ENCODE results near the gene MT1A.

MT1A gene

DNA sequence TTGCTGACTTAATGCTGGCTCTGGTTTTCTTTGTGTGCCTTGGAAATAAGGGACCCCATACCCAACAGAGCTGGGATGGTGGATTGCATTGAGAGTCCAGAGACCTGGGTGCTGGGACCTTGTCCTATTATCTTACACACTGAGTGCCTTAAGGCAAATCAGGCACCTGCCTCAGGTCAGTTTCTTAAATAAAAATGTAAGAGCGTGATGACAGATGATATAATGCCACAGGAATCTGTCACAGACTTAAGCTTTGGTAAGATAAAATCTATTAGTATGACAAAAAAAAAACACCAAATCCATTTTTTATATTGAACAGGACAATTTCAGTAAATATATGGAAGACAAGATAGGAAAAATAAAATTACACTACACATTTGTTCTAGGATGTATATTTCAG is 1.6 kb downstream of the MT1A start:
- no peaks in the 10 kb centered on the region for H3K36me3 ChIP-seq (ENCODE audit: insufficient read depth, low read length)
- no peak overlapping the region for H3K27ac ChIP-seq
- DNase-seq (ENCODE audit: low read depth, low spot score), result no peak
- H3K9ac ChIP-seq (ENCODE audit: insufficient read length), result no peak overlapping the region
- H3K4me3 ChIP-seq, result no peak overlapping the region
- TF ChIP-seq FOXP2 (optimal IDR thresholded peaks at IDR 0.05; ENCODE audit: control extremely low read depth, extremely low read length, insufficient read depth), result no peak
- TF ChIP-seq EZH2 (IDR thresholded peaks at IDR 0.05), result no peak
- no peak for TF ChIP-seq POLR2AphosphoS5 (IDR thresholded peaks at IDR 0.05; ENCODE audit: borderline replicate concordance, low read depth, low read length)
- no peaks in the 10 kb centered on the region for H3K9me3 ChIP-seq (ENCODE audit: low read depth, low read length)

DNA sequence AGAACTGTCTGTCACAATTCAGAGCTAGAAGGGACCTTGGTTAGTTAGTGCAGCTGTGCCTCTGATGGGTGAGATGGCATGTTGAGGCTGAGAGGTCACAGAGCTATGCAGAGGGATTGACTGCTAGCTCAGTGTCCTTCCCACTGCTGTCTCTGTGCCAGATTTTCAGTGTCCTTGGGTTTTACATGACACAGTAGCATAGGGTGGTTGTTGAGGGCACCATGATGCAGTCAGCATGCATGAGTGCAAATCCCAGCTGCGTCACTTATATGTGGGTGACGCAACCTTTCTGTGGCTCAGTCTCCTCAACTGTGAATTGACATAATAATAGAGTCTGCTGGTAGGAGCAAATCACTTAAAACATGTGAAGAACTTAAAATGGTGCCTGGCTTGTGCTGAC is 2.7 kb downstream of the MT1A start:
- H3K36me3 ChIP-seq (ENCODE audit: insufficient read depth, low read length), result no peaks in the 10 kb centered on the region
- H3K9ac ChIP-seq (ENCODE audit: insufficient read length), result no peak overlapping the region
- H3K4me3 ChIP-seq, result no peak overlapping the region
- no peak overlapping the region for H3K27ac ChIP-seq
- DNase-seq (ENCODE audit: low read depth, low spot score), result no peak
- no peaks in the 10 kb centered on the region for H3K9me3 ChIP-seq (ENCODE audit: low read depth, low read length)
- TF ChIP-seq FOXP2 (optimal IDR thresholded peaks at IDR 0.05; ENCODE audit: control extremely low read depth, extremely low read length, insufficient read depth) (no peak), EZH2 (IDR thresholded peaks at IDR 0.05) (no peak), POLR2AphosphoS5 (IDR thresholded peaks at IDR 0.05; ENCODE audit: borderline replicate concordance, low read depth, low read length) (no peak)

DNA sequence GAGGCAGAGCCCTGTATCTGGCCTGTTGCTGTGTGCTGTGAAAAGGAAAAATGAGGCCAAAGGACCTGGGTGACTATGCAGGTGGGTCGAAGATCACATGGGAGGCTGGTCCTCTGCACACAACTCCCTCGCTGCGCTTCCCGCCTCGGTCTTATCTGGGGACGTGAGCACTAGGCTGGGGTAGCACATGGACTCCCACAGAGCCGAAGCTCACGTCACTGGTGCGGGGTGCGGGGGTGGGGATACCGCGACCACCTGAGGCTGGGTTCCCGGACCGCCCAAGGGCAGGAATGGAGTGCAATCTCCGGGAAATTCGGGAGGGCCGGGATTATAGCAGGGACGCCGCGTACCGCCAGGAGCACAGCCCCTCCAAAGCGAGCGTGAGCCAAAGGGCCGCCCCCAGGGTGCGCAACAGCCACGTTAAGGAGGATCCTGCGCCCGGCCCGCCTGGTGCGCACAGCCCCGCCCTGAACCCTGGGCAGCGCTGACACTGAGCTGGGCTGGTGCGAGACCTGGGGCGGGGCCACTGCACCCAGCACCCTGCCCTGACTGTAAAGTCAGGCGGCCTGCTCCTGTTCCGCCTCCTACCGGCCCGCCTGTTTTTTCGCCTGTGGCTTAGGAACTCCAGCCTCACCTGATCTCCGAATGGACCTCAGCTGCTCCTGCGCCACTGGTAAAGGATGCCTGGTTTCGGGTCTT is 4.8 kb downstream of the MT1A start:
- no peak overlapping the region for H3K9ac ChIP-seq (ENCODE audit: insufficient read length)
- no peak for TF ChIP-seq FOXP2 (optimal IDR thresholded peaks at IDR 0.05; ENCODE audit: control extremely low read depth, extremely low read length, insufficient read depth)
- TF ChIP-seq EZH2 (IDR thresholded peaks at IDR 0.05), result no peak
- TF ChIP-seq POLR2AphosphoS5 (IDR thresholded peaks at IDR 0.05; ENCODE audit: borderline replicate concordance, low read depth, low read length), result no peak
- no peaks in the 10 kb centered on the region for H3K36me3 ChIP-seq (ENCODE audit: insufficient read depth, low read length)
- no peak overlapping the region for H3K4me3 ChIP-seq
- no peak overlapping the region for H3K27ac ChIP-seq
- no peaks in the 10 kb centered on the region for H3K9me3 ChIP-seq (ENCODE audit: low read depth, low read length)
- DNase-seq (ENCODE audit: low read depth, low spot score), result no peak

DNA sequence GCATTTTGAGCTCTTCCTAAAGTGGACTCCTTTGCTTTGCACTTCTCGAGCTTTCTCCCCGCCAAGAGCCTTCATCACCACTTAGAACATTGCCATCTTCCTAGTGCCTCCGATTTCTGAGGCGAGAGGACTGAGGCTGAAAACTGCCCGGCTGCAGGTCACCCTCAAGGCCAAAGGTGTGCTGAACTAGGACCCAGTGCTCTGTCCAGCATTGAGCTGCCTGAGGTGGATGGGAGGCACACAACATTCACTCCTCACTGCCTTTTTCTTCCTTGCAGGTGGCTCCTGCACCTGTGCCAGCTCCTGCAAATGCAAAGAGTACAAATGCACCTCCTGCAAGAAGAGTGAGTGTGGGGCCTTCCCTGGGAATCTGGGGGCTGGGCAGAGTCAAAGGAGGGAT is 5.4 kb downstream of the MT1A start:
- no peak for DNase-seq (ENCODE audit: low read depth, low spot score)
- H3K27ac ChIP-seq, result no peak overlapping the region
- H3K36me3 ChIP-seq (ENCODE audit: insufficient read depth, low read length), result no peaks in the 10 kb centered on the region
- H3K9me3 ChIP-seq (ENCODE audit: low read depth, low read length), result no peaks in the 10 kb centered on the region
- H3K4me3 ChIP-seq, result no peak overlapping the region
- no peak overlapping the region for H3K9ac ChIP-seq (ENCODE audit: insufficient read length)
- TF ChIP-seq EZH2 (IDR thresholded peaks at IDR 0.05) (no peak), POLR2AphosphoS5 (IDR thresholded peaks at IDR 0.05; ENCODE audit: borderline replicate concordance, low read depth, low read length) (no peak), FOXP2 (optimal IDR thresholded peaks at IDR 0.05; ENCODE audit: control extremely low read depth, extremely low read length, insufficient read depth) (no peak)

DNA sequence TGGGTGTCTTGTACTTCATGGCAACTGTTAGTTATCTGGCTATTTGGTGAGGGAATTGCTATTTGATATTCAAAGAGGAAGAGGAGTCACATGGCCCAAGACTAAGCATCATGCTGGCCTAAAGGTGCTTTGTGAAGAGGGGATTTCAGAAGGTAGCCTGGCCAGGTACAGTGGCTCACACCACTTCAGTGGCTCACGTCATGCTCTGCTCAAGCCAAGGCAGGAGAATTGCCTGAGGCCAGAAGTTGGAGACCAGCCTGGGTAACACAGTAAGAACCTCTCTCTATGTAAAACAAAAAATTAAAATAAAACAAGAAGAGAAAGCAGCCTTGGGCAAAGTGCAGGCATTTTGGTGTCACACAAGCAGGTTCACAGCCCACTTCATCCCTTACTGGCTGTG is 6.8 kb downstream of the MT1A start:
- no peaks in the 10 kb centered on the region for H3K9me3 ChIP-seq (ENCODE audit: low read depth, low read length)
- no peak overlapping the region for H3K27ac ChIP-seq
- H3K9ac ChIP-seq (ENCODE audit: insufficient read length), result no peak overlapping the region
- no peaks in the 10 kb centered on the region for H3K36me3 ChIP-seq (ENCODE audit: insufficient read depth, low read length)
- no peak for DNase-seq (ENCODE audit: low read depth, low spot score)
- H3K4me3 ChIP-seq, result no peak overlapping the region
- TF ChIP-seq FOXP2 (optimal IDR thresholded peaks at IDR 0.05; ENCODE audit: control extremely low read depth, extremely low read length, insufficient read depth) (no peak), EZH2 (IDR thresholded peaks at IDR 0.05) (no peak), POLR2AphosphoS5 (IDR thresholded peaks at IDR 0.05; ENCODE audit: borderline replicate concordance, low read depth, low read length) (no peak)

DNA sequence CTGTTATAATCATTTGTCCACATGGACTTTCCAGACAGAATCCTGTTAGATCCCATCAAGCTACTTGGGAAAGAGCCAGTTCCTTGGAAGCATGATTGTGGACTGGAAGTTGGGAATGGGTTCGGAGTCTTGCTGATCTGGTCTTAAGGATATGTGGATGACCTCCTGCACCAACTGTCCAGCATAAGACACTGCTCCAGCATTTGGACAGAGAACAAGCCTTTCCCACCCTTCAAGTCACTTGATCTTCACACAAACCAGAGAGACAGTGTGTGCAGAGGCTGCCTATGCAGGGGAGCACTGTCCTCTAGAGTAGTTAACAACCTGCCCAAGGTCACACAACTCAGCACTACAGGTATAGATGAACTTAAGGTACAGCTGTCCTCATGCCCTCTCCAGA is 7.4 kb downstream of the MT1A start:
- no peak overlapping the region for H3K27ac ChIP-seq
- no peak overlapping the region for H3K4me3 ChIP-seq
- H3K9ac ChIP-seq (ENCODE audit: insufficient read length), result no peak overlapping the region
- DNase-seq (ENCODE audit: low read depth, low spot score), result no peak
- TF ChIP-seq POLR2AphosphoS5 (IDR thresholded peaks at IDR 0.05; ENCODE audit: borderline replicate concordance, low read depth, low read length), result no peak
- TF ChIP-seq FOXP2 (optimal IDR thresholded peaks at IDR 0.05; ENCODE audit: control extremely low read depth, extremely low read length, insufficient read depth), result no peak
- TF ChIP-seq EZH2 (IDR thresholded peaks at IDR 0.05), result no peak
- H3K36me3 ChIP-seq (ENCODE audit: insufficient read depth, low read length), result no peaks in the 10 kb centered on the region
- no peaks in the 10 kb centered on the region for H3K9me3 ChIP-seq (ENCODE audit: low read depth, low read length)

DNA sequence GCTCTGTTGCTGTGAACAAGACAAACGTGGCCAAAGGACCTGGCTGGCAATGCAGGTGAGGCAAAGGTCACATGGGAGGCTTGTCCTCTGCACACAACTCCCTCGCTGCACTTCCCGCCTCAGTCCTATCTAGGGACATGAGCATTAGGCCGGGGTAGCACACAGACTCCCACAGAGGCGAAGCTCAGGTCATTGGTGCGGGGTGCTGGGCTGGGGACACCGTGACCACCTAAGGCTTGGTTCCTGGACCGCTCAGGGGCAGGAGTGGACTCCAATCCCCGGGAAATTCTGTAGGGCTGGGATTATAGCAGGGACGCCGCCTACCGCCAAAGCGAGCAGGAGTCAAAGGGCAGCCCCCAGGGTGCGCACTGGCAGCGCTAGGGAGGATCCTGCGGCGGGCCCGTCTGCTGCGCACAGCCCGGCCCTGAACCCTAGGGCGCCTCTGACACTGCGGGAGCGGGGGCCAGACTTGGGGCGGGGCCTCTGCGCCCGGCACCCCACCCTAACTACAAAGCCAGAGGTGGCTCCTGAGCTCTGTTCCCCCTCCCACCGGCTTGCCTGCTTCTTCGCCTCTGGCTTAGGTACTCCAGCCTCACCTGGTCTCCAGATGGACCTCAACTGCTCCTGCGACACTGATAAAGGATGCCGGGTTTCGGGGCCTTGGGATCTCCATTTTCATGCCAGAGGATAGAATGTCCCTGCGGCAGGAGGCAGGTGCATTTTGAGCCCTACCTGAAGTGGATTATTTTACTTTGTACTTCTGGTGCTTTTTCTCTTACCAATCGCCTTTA is 9.4 kb downstream of the MT1A start:
- Histone ChIP-seq H3K4me3 (no peak overlapping the region), H3K9me3 (ENCODE audit: low read depth, low read length) (no peaks in the 10 kb centered on the region)

DNA sequence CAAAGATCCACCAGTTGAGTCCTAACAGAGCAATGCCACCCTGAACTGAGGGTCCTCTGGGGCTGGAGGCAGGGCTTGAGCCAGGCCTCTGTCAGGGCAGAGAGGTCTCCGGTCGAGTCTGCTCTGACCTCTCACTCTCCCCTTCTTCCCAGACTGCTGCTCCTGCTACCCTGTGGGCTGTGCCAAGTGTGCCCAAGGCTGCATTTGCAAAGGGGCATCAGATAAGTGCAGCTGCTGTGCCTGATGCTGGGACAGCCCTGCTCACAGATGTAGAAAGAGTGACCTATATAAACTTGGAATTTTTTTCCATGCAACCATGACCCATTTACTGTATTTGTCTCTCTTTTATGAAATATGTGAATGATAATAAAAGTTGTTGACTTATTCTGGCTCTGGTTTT is 10.8 kb downstream of the MT1A start:
- no peak for DNase-seq (ENCODE audit: low read depth, low spot score)
- Histone ChIP-seq H3K9ac (ENCODE audit: insufficient read length) (no peak overlapping the region), H3K4me3 (no peak overlapping the region), H3K27ac (no peak overlapping the region), H3K36me3 (ENCODE audit: insufficient read depth, low read length) (no peaks in the 10 kb centered on the region), H3K9me3 (ENCODE audit: low read depth, low read length) (no peaks in the 10 kb centered on the region)
- no peak for TF ChIP-seq EZH2 (IDR thresholded peaks at IDR 0.05)

More for the DNA sequence above, 9.4 kb downstream of the MT1A start:
- DNase-seq (ENCODE audit: low read depth, low spot score), result no peak
- Histone ChIP-seq H3K36me3 (ENCODE audit: insufficient read depth, low read length) (no peaks in the 10 kb centered on the region), H3K9ac (ENCODE audit: insufficient read length) (no peak overlapping the region), H3K27ac (no peak overlapping the region)
- TF ChIP-seq POLR2AphosphoS5 (IDR thresholded peaks at IDR 0.05; ENCODE audit: borderline replicate concordance, low read depth, low read length), result no peak

DNA sequence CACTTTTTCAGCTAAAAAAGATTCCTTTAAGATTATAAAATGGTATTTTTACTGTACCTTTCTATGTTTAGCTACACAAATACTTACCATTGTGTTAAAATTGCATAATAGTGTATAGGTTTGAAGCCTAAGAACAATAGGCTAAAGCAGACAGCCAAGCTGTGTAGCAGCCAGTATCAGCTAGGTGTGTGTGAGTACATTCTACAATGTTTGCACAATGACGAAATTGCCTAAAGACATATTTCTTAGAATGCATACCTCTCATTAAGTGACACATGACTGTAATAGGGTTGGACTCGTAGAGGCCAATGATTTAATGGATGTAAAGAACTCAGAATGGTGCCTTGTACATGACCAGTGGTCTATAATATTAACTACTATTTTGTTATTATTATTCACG is 11.4 kb downstream of the MT1A start:
- no peak overlapping the region for H3K27ac ChIP-seq
- no peaks in the 10 kb centered on the region for H3K9me3 ChIP-seq (ENCODE audit: low read depth, low read length)
- H3K9ac ChIP-seq (ENCODE audit: insufficient read length), result no peak overlapping the region
- no peak overlapping the region for H3K4me3 ChIP-seq
- no peak for DNase-seq (ENCODE audit: low read depth, low spot score)
- no peaks in the 10 kb centered on the region for H3K36me3 ChIP-seq (ENCODE audit: insufficient read depth, low read length)
- TF ChIP-seq POLR2AphosphoS5 (IDR thresholded peaks at IDR 0.05; ENCODE audit: borderline replicate concordance, low read depth, low read length) (no peak), FOXP2 (optimal IDR thresholded peaks at IDR 0.05; ENCODE audit: control extremely low read depth, extremely low read length, insufficient read depth) (no peak), EZH2 (IDR thresholded peaks at IDR 0.05) (no peak)
